IMR-90 (cell line): ENCODE measurements around the gene GABRB3. TPM values are rescaled to one million over a fixed set of nuclear protein-coding genes. Genes with fewer than 3 reads are reported as not detected.

Source experiments
- ATAC-seq: fragments of 200-7000 bp; cut with Tn5 transposase; 2 replicates; pipeline ENCODE4 v1.9.1; 2020; ENCODE audit warnings: low read depth, mild to moderate bottlenecking, moderate library complexity
- BruUV-seq: library from RNA; stranded (reverse); fragments of 400-500 nt; replicated peaks from 2 replicates; lab custom pipeline; 2021; lab: Mats Ljungman, UMichigan
- CTCF ChIA-PET: fragments of 300-600 bp; formaldehyde crosslinking; extraction: SDS; loops from one replicate; lab custom pipeline; 2021; ENCODE audit warnings: antibody characterized with exemption; lab: Yijun Ruan, JAX
- POLR2A ChIA-PET: fragments of 300-600 bp; sonication (Branson Sonifier 250); formaldehyde crosslinking; loops from one replicate; lab custom pipeline; 2022; ENCODE audit warnings: antibody characterized with exemption; ENCODE audit not compliant: unreplicated experiment; lab: Charles Lee
- DNase-seq: peaks from one replicate; pipeline ENCODE4 v3.0.0; 2013
- H2AFZ ChIP-seq: replicated peaks from 2 replicates; pipeline ENCODE3; 2013; ENCODE audit warnings: low read length, mild to moderate bottlenecking; ENCODE audit not compliant: poor library complexity
- H2AK5ac ChIP-seq: 2 replicates; pipeline ENCODE4 v1.6.1; 2013; ENCODE audit warnings: low read depth, low read length, inconsistent platforms
- H2AK9ac ChIP-seq: replicated peaks from 2 replicates; pipeline ENCODE3; 2013; ENCODE audit warnings: mild to moderate bottlenecking, low read depth, low read length, moderate library complexity; ENCODE audit not compliant: poor library complexity
- H2BK120ac ChIP-seq: 2 replicates; pipeline ENCODE4 v1.6.1; 2013; ENCODE audit warnings: low read depth, low read length, inconsistent platforms
- H2BK15ac ChIP-seq: 3 replicates; pipeline ENCODE4 v1.6.1; 2013; ENCODE audit warnings: low read depth, low read length, inconsistent platforms
- H2BK20ac ChIP-seq: 2 replicates; pipeline ENCODE4 v1.6.1; 2013; ENCODE audit warnings: low read depth, mild to moderate bottlenecking, inconsistent platforms, low read length, moderate library complexity
- H2BK5ac ChIP-seq: 2 replicates; pipeline ENCODE4 v1.6.1; 2013; ENCODE audit warnings: mild to moderate bottlenecking, low read depth, low read length, inconsistent platforms; ENCODE audit not compliant: poor library complexity, severe bottlenecking
- H3K14ac ChIP-seq: replicated peaks from 2 replicates; pipeline ENCODE4 v1.6.1; 2013; ENCODE audit warnings: low read depth, low read length, inconsistent platforms
- H3K18ac ChIP-seq: 2 replicates; pipeline ENCODE4 v1.6.1; 2013; ENCODE audit warnings: low read depth, low read length, control low read depth
- H3K23ac ChIP-seq: 2 replicates; pipeline ENCODE4 v1.6.1; 2013; ENCODE audit warnings: low read depth, low read length, inconsistent platforms
- H3K27ac ChIP-seq: 2 replicates; pipeline ENCODE4 v1.5.1; 2013; ENCODE audit warnings: mild to moderate bottlenecking, control low read depth, low read length; ENCODE audit not compliant: insufficient read depth
- H3K27me3 ChIP-seq: 2 replicates; pipeline ENCODE4 v1.6.1; 2013; ENCODE audit warnings: low read length; ENCODE audit not compliant: control insufficient read depth, insufficient read depth
- H3K36me3 ChIP-seq: 2 replicates; pipeline ENCODE4 v1.6.1; 2013; ENCODE audit warnings: low read length, mixed read lengths; ENCODE audit not compliant: control insufficient read depth, insufficient read depth
- H3K4ac ChIP-seq: 2 replicates; pipeline ENCODE4 v1.6.1; 2013; ENCODE audit warnings: low read depth, low read length, inconsistent platforms
- H3K4me1 ChIP-seq: 2 replicates; pipeline ENCODE4 v1.6.1; 2013; ENCODE audit warnings: low read length, mixed read lengths; ENCODE audit not compliant: control insufficient read depth, insufficient read depth
- H3K4me2 ChIP-seq: 2 replicates; pipeline ENCODE4 v1.6.1; 2013; ENCODE audit warnings: low read depth, mild to moderate bottlenecking, control low read depth, low read length, moderate library complexity
- H3K4me3 ChIP-seq: 2 replicates; pipeline ENCODE4 v1.5.1; 2013; ENCODE audit warnings: low read depth, mild to moderate bottlenecking, control low read depth, low read length, moderate library complexity; ENCODE audit not compliant: insufficient read depth
- H3K56ac ChIP-seq: 2 replicates; pipeline ENCODE4 v1.6.1; 2013; ENCODE audit warnings: low read length, inconsistent platforms; ENCODE audit not compliant: insufficient read depth; ENCODE audit errors: extremely low read depth
- H3K79me1 ChIP-seq, 2 experiments: 2 replicates each; pipeline ENCODE4 v1.6.1; 2013; ENCODE audit warnings: low read length in 2 of 2, inconsistent platforms in 1 of 2, low read depth in 1 of 2
- H3K9ac ChIP-seq: 2 replicates; pipeline ENCODE4 v1.6.1; 2013; ENCODE audit warnings: low read depth, low read length, control low read depth
- H3K9me1 ChIP-seq: 2 replicates; pipeline ENCODE4 v1.6.1; 2013; ENCODE audit warnings: low read length, inconsistent platforms; ENCODE audit not compliant: insufficient read depth
- H3K9me3 ChIP-seq: 2 replicates; pipeline ENCODE4 v1.6.1; 2013; ENCODE audit warnings: low read length; ENCODE audit not compliant: control insufficient read depth, insufficient read depth
- H4K20me1 ChIP-seq: 2 replicates; pipeline ENCODE4 v1.6.1; 2013; ENCODE audit warnings: low read length, inconsistent platforms; ENCODE audit not compliant: insufficient read depth
- H4K5ac ChIP-seq: 2 replicates; pipeline ENCODE4 v1.6.1; 2013; ENCODE audit warnings: mild to moderate bottlenecking, low read depth, low read length, control low read depth
- H4K8ac ChIP-seq, 2 experiments: 2 replicates each; pipeline ENCODE4 v1.6.1; 2013; ENCODE audit warnings: low read depth in 2 of 2, low read length in 2 of 2, control low read depth in 1 of 2, inconsistent platforms in 1 of 2
- H4K91ac ChIP-seq: 2 replicates; pipeline ENCODE4 v1.6.1; 2013; ENCODE audit warnings: low read depth, low read length, inconsistent platforms; ENCODE audit not compliant: insufficient read depth
- POLR2A ChIP-seq: IDR thresholded peaks from 2 replicates; pipeline ENCODE4 v1.6.1; 2012; ENCODE audit warnings: mild to moderate bottlenecking, low read depth, low read length
- SMC3 ChIP-seq: fragments of 150-350 bp; IDR thresholded peaks from 2 replicates; pipeline ENCODE4 v1.6.1; 2016; ENCODE audit warnings: low read depth, mild to moderate bottlenecking, antibody characterized with exemption, low read length, moderate library complexity
- WGBS, 2 experiments: methylation state at CpG; one replicate each; pipeline versions ENCODE4 v1.1.5 to v1.1.7; 2013; ENCODE audit warnings: missing lambda C conversion rate in 2 of 2; ENCODE audit not compliant: insufficient read length in 1 of 2; ENCODE audit errors: extremely low coverage in 2 of 2; 5-methylcytosine and 5-hydroxymethylcytosine counted together
- dilution Hi-C: fragments of 300-500 bp; cut with HindIII; formaldehyde crosslinking; loops from one replicate; pipeline ENCODE4 v1.14.3; 2018; ENCODE audit warnings: low sequenced_read_pairs; ENCODE audit not compliant: unreplicated experiment
- in situ Hi-C: fragments of 300-500 bp; cut with MboI; formaldehyde crosslinking; loops from 3 replicates; pipeline ENCODE4 v1.14.3; 2019; ENCODE audit warnings: low sequenced_read_pairs, inconsistent platforms, mixed read lengths
- intact Hi-C: fragments of 100-400 bp; cut with micrococcal nuclease; formaldehyde crosslinking; loops from 2 replicates; pipeline ENCODE4 v1.10.0; 2022
- polyA plus RNA-seq, 3 experiments: library from polyadenylated mRNA; depleted of rRNA; stranded (reverse); fragments of >200 nt; gene quantifications; 2 replicates each; pipeline ENCODE4 v1.2.3, GENCODE V29; 2012; ENCODE audit warnings: low replicate concordance in 1 of 3
- total RNA-seq: library from RNA; depleted of rRNA; stranded (reverse); fragments of >200 nt; gene quantifications from 2 replicates; pipeline ENCODE4 v1.2.3, GENCODE V29; 2012

The GABRB3 gene
- total and polyA plus RNA-seq, 2 of the 4 experiments (the other 2 are of a cell fraction): 0.36 to 0.54 TPM

DNA sequence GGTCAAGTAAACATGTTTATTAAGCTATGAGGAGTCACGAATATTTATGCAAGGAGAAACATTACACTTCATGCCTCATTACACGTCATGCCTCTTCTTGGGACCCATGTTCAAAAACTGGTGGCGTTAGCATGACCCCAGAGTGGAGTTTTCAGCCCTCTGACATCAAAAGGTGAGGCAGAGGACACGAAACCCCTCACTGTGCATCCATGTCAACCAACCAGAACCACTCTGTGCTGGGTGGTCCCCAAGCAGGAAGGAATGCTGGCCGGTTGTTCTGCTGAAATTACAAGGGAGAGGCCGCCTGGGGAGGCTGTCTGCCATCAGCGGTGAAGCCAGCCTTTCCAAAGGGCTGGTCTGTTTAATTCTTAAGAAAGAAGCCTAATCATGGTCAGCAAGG lies 83.4 kb downstream of the GABRB3 start:
- H2BK20ac ChIP-seq: no peak overlapping the region
- no peak overlapping the region for H3K23ac ChIP-seq
- no peak overlapping the region for H2BK5ac ChIP-seq
- no TSS peak for BruUV-seq
- H3K36me3 ChIP-seq: no peaks in the 10 kb centered on the region
- no peak overlapping the region for H3K9ac ChIP-seq
- ATAC-seq (no peak), DNase-seq (no peak)
- H3K18ac ChIP-seq: no peak overlapping the region
- ChIA-PET POLR2A (no interaction called here), CTCF (no interaction called here)
- no peak overlapping the region for H4K8ac ChIP-seq
- H3K4me1 ChIP-seq: no peaks in the 10 kb centered on the region
- no peak overlapping the region for H2BK15ac ChIP-seq
- WGBS, 2 experiments: no CpG with 5 or more reads among the region's 7 CpGs
- TF ChIP-seq POLR2A: no peak
- no peak for TF ChIP-seq SMC3
- intact Hi-C loops (no loop called here), in situ Hi-C loops (no loop called here), dilution Hi-C loops (no loop called here)
- H3K56ac ChIP-seq: no peak overlapping the region
- no peak overlapping the region for H4K5ac ChIP-seq
- no peaks in the 10 kb centered on the region for H3K79me1 ChIP-seq
- no peak overlapping the region for H3K4me2 ChIP-seq
- H3K14ac ChIP-seq: no peak overlapping the region
- H3K9me3 ChIP-seq: peaks cover 31% of the 10 kb centered on the region
- no peak overlapping the region for H2BK120ac ChIP-seq
- no peaks in the 10 kb centered on the region for H3K9me1 ChIP-seq
- H3K4me3 ChIP-seq: no peak overlapping the region
- H2AK9ac ChIP-seq: no peak overlapping the region
- no peak overlapping the region for H4K91ac ChIP-seq
- H4K20me1 ChIP-seq: no peaks in the 10 kb centered on the region
- H3K4ac ChIP-seq: no peak overlapping the region
- no peak overlapping the region for H2AFZ ChIP-seq
- no peaks in the 10 kb centered on the region for H3K27me3 ChIP-seq
- H2AK5ac ChIP-seq: no peak overlapping the region
- H3K27ac ChIP-seq: no peak overlapping the region
